GM12878 (cell line): Measurements from ENCODE around the gene SERINC1. TPM values are rescaled to one million over a fixed set of nuclear protein-coding genes. Genes with fewer than 3 reads are reported as not detected.

Experiments used
- ATF3 ChIP-seq: IDR thresholded peaks from 2 replicates; pipeline ENCODE4 v1.6.1; 2011; ENCODE audit warnings: low read depth, mild to moderate bottlenecking, low read length, moderate library complexity, borderline replicate concordance; ENCODE audit errors: extremely low read depth
- BCL11A ChIP-seq: IDR thresholded peaks from 2 replicates; pipeline ENCODE4 v1.6.1; 2011; ENCODE audit warnings: low read depth, low read length
- CHD2 ChIP-seq: IDR thresholded peaks from 2 replicates; pipeline ENCODE4 v1.6.1; 2011; ENCODE audit warnings: low read depth, low read length, improper control_type of control experiment, borderline replicate concordance
- CREB1 ChIP-seq: IDR thresholded peaks from 2 replicates; pipeline ENCODE4 v1.6.1; 2012; ENCODE audit warnings: low read depth, mild to moderate bottlenecking, inconsistent platforms
- GATAD2B ChIP-seq: fragments of 450-650 bp; conservative IDR thresholded peaks from 2 replicates; pipeline ENCODE4 v1.6.1; 2017; ENCODE audit warnings: low read depth, mild to moderate bottlenecking, moderate library complexity
- IKZF1 ChIP-seq: fragments of 450-650 bp; conservative IDR thresholded peaks from 2 replicates; pipeline ENCODE4 v1.6.1; 2017; ENCODE audit warnings: antibody characterized with exemption, mild to moderate bottlenecking
- MEF2A ChIP-seq: IDR thresholded peaks from 2 replicates; pipeline ENCODE4 v1.6.1; 2011; ENCODE audit warnings: low read depth, mild to moderate bottlenecking, low read length, moderate library complexity; ENCODE audit not compliant: insufficient read depth
- MEF2B ChIP-seq: fragments of 450-650 bp; IDR thresholded peaks from 2 replicates; pipeline ENCODE4 v1.6.1; 2018; ENCODE audit warnings: mild to moderate bottlenecking, moderate library complexity; ENCODE audit not compliant: partially characterized antibody, poor library complexity, severe bottlenecking
- MTA3 ChIP-seq: IDR thresholded peaks from 2 replicates; pipeline ENCODE4 v1.6.1; 2012; ENCODE audit warnings: low read length, inconsistent platforms, borderline replicate concordance
- NFYA ChIP-seq: IDR thresholded peaks from 2 replicates; pipeline ENCODE4 v1.6.1; 2011; ENCODE audit warnings: low read depth, mild to moderate bottlenecking, low read length, improper control_type of control experiment, borderline replicate concordance
- NR2C1 ChIP-seq: fragments of 450-650 bp; IDR thresholded peaks from 2 replicates; pipeline ENCODE4 v1.6.1; 2017; ENCODE audit warnings: antibody characterized with exemption, mild to moderate bottlenecking, moderate library complexity
- NR2C2 ChIP-seq: IDR thresholded peaks from 2 replicates; pipeline ENCODE4 v1.6.1; 2011; ENCODE audit warnings: borderline replicate concordance, low read depth; ENCODE audit not compliant: control insufficient read depth, insufficient read length
- POLR2AphosphoS2 ChIP-seq: IDR thresholded peaks from 2 replicates; pipeline ENCODE4 v1.6.1; 2011; ENCODE audit warnings: low read depth, mild to moderate bottlenecking, low read length, improper control_type of control experiment, moderate library complexity
- PRDM15 ChIP-seq: fragments of 450-650 bp; formaldehyde crosslinking; IDR thresholded peaks from 2 replicates; pipeline ENCODE4 v1.4.0; 2020; ENCODE audit warnings: mild to moderate bottlenecking, moderate library complexity
- RELA ChIP-seq: fragments of 450-650 bp; IDR thresholded peaks from 2 replicates; pipeline ENCODE4 v1.8.0; 2014; ENCODE audit warnings: borderline replicate concordance; ENCODE audit not compliant: partially characterized antibody
- SIN3A ChIP-seq: IDR thresholded peaks from 2 replicates; pipeline ENCODE4 v1.6.1; 2012; ENCODE audit warnings: low read depth, low read length, improper control_type of control experiment
- SRF ChIP-seq, 2 experiments: IDR thresholded peaks; 2 replicates each; pipeline ENCODE4 v1.6.1; 2011; ENCODE audit warnings: low read depth in 2 of 2, low read length in 2 of 2, mild to moderate bottlenecking in 1 of 2, moderate library complexity in 1 of 2
- SUPT20H ChIP-seq: IDR thresholded peaks from 2 replicates; pipeline ENCODE4 v1.6.1; 2011; ENCODE audit warnings: low read depth, mild to moderate bottlenecking, low read length, moderate library complexity, borderline replicate concordance; ENCODE audit not compliant: control insufficient read depth
- TAF1 ChIP-seq: IDR thresholded peaks from 2 replicates; pipeline ENCODE4 v1.6.1; 2011; ENCODE audit warnings: mild to moderate bottlenecking, low read depth, low read length, borderline replicate concordance
- TCF7 ChIP-seq: IDR thresholded peaks from 2 replicates; pipeline ENCODE4 v1.6.1; 2014; ENCODE audit warnings: antibody characterized with exemption, borderline replicate concordance
- ZBED1 ChIP-seq: IDR thresholded peaks from 2 replicates; pipeline ENCODE4 v1.6.1; 2016; ENCODE audit warnings: borderline replicate concordance
- ZNF24 ChIP-seq: fragments of 450-650 bp; IDR thresholded peaks from 2 replicates; pipeline ENCODE4 v1.6.1; 2017; ENCODE audit warnings: antibody characterized with exemption, mild to moderate bottlenecking
- polyA plus RNA-seq, 11 experiments: library from polyadenylated mRNA; depleted of rRNA in 4 of 11; unstranded in 6 of 11; stranded (reverse) in 5 of 11; fragments of >200 nt; fragmentation: Nextera tagmentation in 4 of 11; fragmentation: Illumina TruSeq in 1 of 11; extraction: Ambion mirVana in 4 of 11; extraction: Trizol in 1 of 11; gene quantifications; 1 replicate in 1 of 11; 2 replicates in 10 of 11; pipeline versions ENCODE4 v1.2.1 to v1.2.3, GENCODE V29; 2011 to 2016; ENCODE audit warnings: inconsistent platforms in 2 of 11, missing spikeins in 2 of 11, low read depth in 1 of 11
- total RNA-seq, 4 experiments: library from RNA; depleted of rRNA in 3 of 4; stranded (reverse); fragments of >200 nt in 3 of 4; fragmentation: Illumina TruSeq in 1 of 4; extraction: Trizol in 1 of 4; gene quantifications; 2 replicates each; pipeline versions ENCODE4 v1.2.1 to v1.2.3, GENCODE V29; 2013 to 2021
- TF ChIP-seq, protein P1 (sequence below): fragments of 450-650 bp; formaldehyde crosslinking; IDR thresholded peaks from 2 replicates; pipeline ENCODE4 v1.5.0; 2022; ENCODE audit warnings: mild to moderate bottlenecking, missing genetic modification characterization

SERINC1 gene
- total and polyA plus RNA-seq, 10 of the 15 experiments (the other 5 are each of a cell fraction or from before 2014, with no cell fraction given) = 18.5 to 45.7 (median 31.1) TPM

DNA sequence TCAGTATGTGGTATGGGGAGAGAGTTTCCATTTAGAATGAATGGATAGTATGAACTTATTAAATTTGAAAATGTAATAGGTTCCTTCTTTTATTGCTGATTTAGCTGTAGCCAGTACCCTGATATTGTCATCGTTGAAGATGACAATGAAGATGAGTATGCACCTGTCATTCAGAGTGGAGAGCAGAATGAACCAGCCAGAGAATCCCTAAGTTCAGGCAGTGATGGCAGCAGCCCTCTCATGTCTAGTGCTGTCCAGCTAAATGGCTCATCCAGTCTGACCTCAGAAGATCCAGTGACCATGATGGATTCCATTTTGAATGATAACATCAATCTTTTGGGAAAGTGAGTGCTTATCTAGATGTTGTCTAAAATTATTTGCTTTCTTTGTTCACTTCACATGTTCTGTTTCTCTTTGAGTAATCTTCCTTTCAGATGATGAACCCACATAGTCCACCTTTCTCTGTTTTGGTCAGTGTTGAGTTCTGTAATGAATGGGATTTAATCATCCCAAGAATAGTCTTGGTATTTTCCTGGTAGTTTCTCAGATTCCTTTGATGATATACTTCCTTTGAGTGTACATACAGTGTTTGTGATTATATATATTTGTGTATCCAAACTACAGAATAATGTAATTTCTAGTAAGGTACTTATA is 48.9 kb downstream of the SERINC1 start (continued):
- TF ChIP-seq ZBED1 (peak; percentile 73; the same call in 1 of the 2 replicates), PRDM15 (no peak), SRF (IDR thresholded peaks at IDR 0.05; ENCODE audit: low read depth in 2 of 2, low read length in 2 of 2) (peak in 1 of 2 experiments; percentile 63; a peak in 1 of 4 replicates), MEF2B (no peak), RELA (no peak), GATAD2B (no peak), ATF3 (no peak), SUPT20H (no peak), MTA3 (peak; percentile 86), CHD2 (no peak), NR2C1 (no peak), CREB1 (no peak), NFYA (no peak), MEF2A (peak; percentile 62; the same call in 1 of the 2 replicates), TCF7 (peak; percentile 88), NR2C2 (no peak), SIN3A (no peak), BCL11A (peak; percentile 90; the same call in 1 of the 2 replicates), ZNF24 (peak; percentile 72), IKZF1 (peak; percentile 55), POLR2AphosphoS2 (no peak), TAF1 (no peak)
- TF ChIP-seq, protein P1, sequence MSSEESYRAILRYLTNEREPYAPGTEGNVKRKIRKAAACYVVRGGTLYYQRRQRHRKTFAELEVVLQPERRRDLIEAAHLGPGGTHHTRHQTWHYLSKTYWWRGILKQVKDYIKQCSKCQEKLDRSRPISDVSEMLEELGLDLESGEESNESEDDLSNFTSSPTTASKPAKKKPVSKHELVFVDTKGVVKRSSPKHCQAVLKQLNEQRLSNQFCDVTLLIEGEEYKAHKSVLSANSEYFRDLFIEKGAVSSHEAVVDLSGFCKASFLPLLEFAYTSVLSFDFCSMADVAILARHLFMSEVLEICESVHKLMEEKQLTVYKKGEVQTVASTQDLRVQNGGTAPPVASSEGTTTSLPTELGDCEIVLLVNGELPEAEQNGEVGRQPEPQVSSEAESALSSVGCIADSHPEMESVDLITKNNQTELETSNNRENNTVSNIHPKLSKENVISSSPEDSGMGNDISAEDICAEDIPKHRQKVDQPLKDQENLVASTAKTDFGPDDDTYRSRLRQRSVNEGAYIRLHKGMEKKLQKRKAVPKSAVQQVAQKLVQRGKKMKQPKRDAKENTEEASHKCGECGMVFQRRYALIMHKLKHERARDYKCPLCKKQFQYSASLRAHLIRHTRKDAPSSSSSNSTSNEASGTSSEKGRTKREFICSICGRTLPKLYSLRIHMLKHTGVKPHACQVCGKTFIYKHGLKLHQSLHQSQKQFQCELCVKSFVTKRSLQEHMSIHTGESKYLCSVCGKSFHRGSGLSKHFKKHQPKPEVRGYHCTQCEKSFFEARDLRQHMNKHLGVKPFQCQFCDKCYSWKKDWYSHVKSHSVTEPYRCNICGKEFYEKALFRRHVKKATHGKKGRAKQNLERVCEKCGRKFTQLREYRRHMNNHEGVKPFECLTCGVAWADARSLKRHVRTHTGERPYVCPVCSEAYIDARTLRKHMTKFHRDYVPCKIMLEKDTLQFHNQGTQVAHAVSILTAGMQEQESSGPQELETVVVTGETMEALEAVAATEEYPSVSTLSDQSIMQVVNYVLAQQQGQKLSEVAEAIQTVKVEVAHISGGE (CRISPR knock-in tag) = no peak
